HG03575 (cell line): ENCODE results near the gene ZNF417.
"Not testable (repeated sequence)": the region's sequence is repeated elsewhere in the genome, so short reads cannot be mapped to it uniquely, and the experiment has no call there.

Source experiments
- ATAC-seq: cut with Tn5 transposase; IDR thresholded peaks from one replicate; pipeline ENCODE4 v1.9.1; 2021; ENCODE audit not compliant: unreplicated experiment, insufficient number of reproducible peaks, low FRiP score; ENCODE audit errors: extremely low read depth

Gene ZNF417

GRCh38 chr19:57916168-57916995 is at the start of gene ZNF417:
TSS of gene ZNF417 (minus strand) at chr19:57916592. CDS start at chr19:57916411, 181 bp downstream.
- ATAC-seq = peak; percentile 65

- ATAC-seq = no peak
These were observed 48.4 kb upstream of the ZNF417 start for GRCh38 chr19:57964761-57965160.

GRCh38 chr19:57961785-57962184 is 45.4 kb upstream of the ZNF417 start:
- no peak for ATAC-seq

- no peak for ATAC-seq
These were observed 38.6 kb upstream of the ZNF417 start for GRCh38 chr19:57954996-57955395.

GRCh38 chr19:57949702-57950101 is 33.3 kb upstream of the ZNF417 start:
- ATAC-seq = no peak

GRCh38 chr19:57949296-57949695 is 32.9 kb upstream of the ZNF417 start:
- no peak for ATAC-seq

- peak; percentile 82 for ATAC-seq
These were observed 31.2 kb upstream of the ZNF417 start, which contains the start of gene ZNF256 for GRCh38 chr19:57947419-57948134. TSS of gene ZNF256 (minus strand) at chr19:57947706. CDS start at chr19:57947474, 232 bp downstream.

GRCh38 chr19:57947088-57947418 is 30.7 kb upstream of the ZNF417 start:
- ATAC-seq = no peak

- no peak for ATAC-seq
These were observed 29.9 kb upstream of the ZNF417 start for GRCh38 chr19:57946316-57946715.

GRCh38 chr19:57941593-57941992 is 25.2 kb upstream of the ZNF417 start:
- ATAC-seq = no peak

- ATAC-seq = no peak
These were observed 19.3 kb upstream of the ZNF417 start for GRCh38 chr19:57935731-57936130.

GRCh38 chr19:57934820-57935665 is 18.7 kb upstream of the ZNF417 start, which contains the start of gene ZNF418:
TSS of gene ZNF418 (minus strand) at chr19:57935402. CDS start at chr19:57933822, 1,580 bp downstream.
- no peak for ATAC-seq

GRCh38 chr19:57927587-57927986 is 11.2 kb upstream of the ZNF417 start:
- no peak for ATAC-seq

- ATAC-seq = no peak
These were observed 1.9 kb downstream of the ZNF417 start for GRCh38 chr19:57914531-57914930.

GRCh38 chr19:57907394-57907793 is 9.0 kb downstream of the ZNF417 start:
- ATAC-seq = no peak

GRCh38 chr19:57905258-57905657 is 11.1 kb downstream of the ZNF417 start:
- no peak for ATAC-seq

- ATAC-seq = no peak
These were observed 12.7 kb downstream of the ZNF417 start for GRCh38 chr19:57903618-57904184.

GRCh38 chr19:57900311-57900710 is 16.1 kb downstream of the ZNF417 start:
- ATAC-seq = no peak

- not testable (repeated sequence) for ATAC-seq
These were observed 25.7 kb downstream of the ZNF417 start for GRCh38 chr19:57890706-57891105.
